MCF 10A (cell line): ENCODE data around the gene MDM2. TPM values are rescaled to one million over a fixed set of nuclear protein-coding genes. Genes with fewer than 3 reads are reported as not detected.

Source experiments
- BruUV-seq: library from RNA; stranded (reverse); fragments of 400-500 nt; replicated peaks from 2 replicates; lab custom pipeline; 2021; lab: Mats Ljungman, UMichigan
- CTCF ChIA-PET: fragments of 300-600 bp; sonication (Branson Sonifier 250); formaldehyde crosslinking; extraction: SDS; loops from one replicate; lab custom pipeline; 2021; ENCODE audit warnings: antibody characterized with exemption, inconsistent platforms; lab: Yijun Ruan, JAX
- POLR2A ChIA-PET: fragments of 300-600, 350-650 bp; sonication (Branson Sonifier 250); formaldehyde crosslinking; extraction: SDS; loops from one replicate; lab custom pipeline; 2020; ENCODE audit warnings: antibody characterized with exemption, inconsistent platforms; lab: Yijun Ruan, JAX
- DNase-seq: peaks from one replicate; pipeline ENCODE4 v3.0.0-alpha.2; 2018; ENCODE audit not compliant: unreplicated experiment
- H3K27ac Mint-ChIP-seq: one replicate; pipeline ENCODE4 v1.8.0; 2022; ENCODE audit warnings: mild to moderate bottlenecking, low read depth, mixed read lengths; ENCODE audit not compliant: unreplicated experiment
- H3K27me3 Mint-ChIP-seq: one replicate; pipeline ENCODE4 v1.8.0; 2022; ENCODE audit warnings: mixed read lengths; ENCODE audit not compliant: insufficient read depth, unreplicated experiment
- H3K36me3 Mint-ChIP-seq: one replicate; pipeline ENCODE4 v1.8.0; 2022; ENCODE audit warnings: mild to moderate bottlenecking, moderate library complexity, mixed read lengths; ENCODE audit not compliant: insufficient read depth, unreplicated experiment
- H3K4me1 Mint-ChIP-seq: one replicate; pipeline ENCODE4 v1.8.0; 2022; ENCODE audit warnings: mixed read lengths; ENCODE audit not compliant: insufficient read depth, unreplicated experiment
- H3K4me3 Mint-ChIP-seq: one replicate; pipeline ENCODE4 v1.8.0; 2022; ENCODE audit warnings: mild to moderate bottlenecking, moderate library complexity, mixed read lengths; ENCODE audit not compliant: unreplicated experiment
- H3K9me3 Mint-ChIP-seq: one replicate; pipeline ENCODE4 v1.8.0; 2022; ENCODE audit warnings: mixed read lengths; ENCODE audit not compliant: unreplicated experiment
- CTCF ChIP-seq: fragments of 200-600 bp; IDR thresholded peaks from one replicate; pipeline ENCODE4 v1.8.0; 2022; ENCODE audit warnings: antibody characterized with exemption, mild to moderate bottlenecking; ENCODE audit not compliant: unreplicated experiment
- intact Hi-C: fragments of 100-400 bp; cut with micrococcal nuclease; formaldehyde crosslinking; loops from 2 replicates; pipeline ENCODE4 v1.14.1; 2022
- total RNA-seq: library from RNA; stranded (reverse); gene quantifications from 2 replicates; pipeline ENCODE4 v1.2.3, GENCODE V29; 2022

MDM2 gene
- total RNA-seq, 1 experiment from 2014 or later = 383 TPM

DNA sequence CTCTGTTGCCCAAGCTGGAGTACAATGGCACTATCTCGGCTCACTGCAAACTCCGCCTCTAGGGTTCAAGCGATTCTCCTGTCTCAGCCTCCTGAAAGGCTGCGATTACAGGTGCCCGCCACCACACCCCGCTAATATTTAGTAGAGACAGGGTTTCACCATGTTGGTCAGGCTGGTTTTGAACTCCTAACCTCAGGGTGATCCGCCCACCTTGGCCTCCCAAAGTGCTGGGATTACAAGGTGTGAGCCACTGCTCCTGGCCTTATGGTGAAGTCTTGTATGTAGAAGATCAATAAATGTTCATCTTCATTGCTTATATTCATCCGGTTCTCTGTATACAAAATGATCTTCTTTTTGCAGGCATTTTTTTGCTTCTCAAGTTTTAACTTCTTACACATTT is 47.8 kb downstream of the MDM2 start:
- Mint-ChIP-seq H3K9me3 (no peaks in the 10 kb centered on the region), H3K27ac (no peak overlapping the region), H3K4me3 (no peak overlapping the region), H3K27me3 (no peaks in the 10 kb centered on the region), H3K36me3 (peaks cover 61% of the 10 kb centered on the region), H3K4me1 (no peaks in the 10 kb centered on the region)
- ChIA-PET POLR2A (interaction anchor here (0.6 kb wide), 1 partner anchor 243 kb away, joined by 5 read pairs; no protein-coding TSS in a partner anchor), CTCF (no interaction called here)
- no peak for TF ChIP-seq CTCF
- DNase-seq = no peak
- BruUV-seq = no TSS peak
- intact Hi-C loops = no loop called here

- intact Hi-C loops = no loop called here
- H3K4me1 Mint-ChIP-seq = no peaks in the 10 kb centered on the region
- H3K9me3 Mint-ChIP-seq = no peaks in the 10 kb centered on the region
- H3K27ac Mint-ChIP-seq = no peak overlapping the region
- no peak for TF ChIP-seq CTCF
- no peak for DNase-seq
- H3K4me3 Mint-ChIP-seq = no peak overlapping the region
- no TSS peak for BruUV-seq
- no peaks in the 10 kb centered on the region for H3K27me3 Mint-ChIP-seq
- POLR2A ChIA-PET = interaction anchor here (0.8 kb wide), 1 partner anchor 208 kb away, joined by 3 read pairs; no protein-coding TSS in a partner anchor
- H3K36me3 Mint-ChIP-seq = peaks cover 62% of the 10 kb centered on the region
- CTCF ChIA-PET = no interaction called here
Measured at GRCh38 chr12:68856510-68856909, 48.5 kb downstream of the MDM2 start.

DNA sequence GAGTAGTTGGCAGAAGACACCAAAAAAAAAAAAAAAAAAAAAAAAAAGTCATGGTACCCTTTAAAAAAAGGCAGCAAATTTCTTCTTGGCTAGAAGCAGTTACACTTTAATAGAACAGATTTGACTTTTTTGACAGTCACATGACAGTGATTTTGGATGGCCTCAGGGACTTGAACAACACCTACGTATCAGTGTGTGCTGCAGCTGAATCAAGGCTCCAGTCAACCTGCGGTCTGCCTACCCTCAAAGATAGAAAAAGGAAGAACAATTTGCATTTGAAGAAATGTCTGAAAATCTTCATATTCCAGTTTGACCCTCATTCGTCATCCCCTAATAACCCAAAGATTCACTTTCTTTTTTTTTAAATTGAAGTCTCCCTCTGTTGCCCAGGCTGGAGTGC is 53.9 kb downstream of the MDM2 start:
- Mint-ChIP-seq H3K4me1 (no peaks in the 10 kb centered on the region), H3K9me3 (no peaks in the 10 kb centered on the region), H3K4me3 (no peak overlapping the region), H3K36me3 (peaks cover 32% of the 10 kb centered on the region), H3K27me3 (no peaks in the 10 kb centered on the region), H3K27ac (no peak overlapping the region)
- CTCF ChIA-PET = interaction anchor here (0.5 to 1.9 kb wide), 3 partner anchors 64 to 1289 kb away, joined by 3 to 5 read pairs (median 4); no protein-coding TSS in a partner anchor
- no peak for DNase-seq
- intact Hi-C loops = loop anchor here (5.0 kb wide), 1 partner anchor 390 kb away; no protein-coding TSS in a partner anchor
- TF ChIP-seq CTCF = no peak
- no TSS peak for BruUV-seq
- POLR2A ChIA-PET = no interaction called here

DNA sequence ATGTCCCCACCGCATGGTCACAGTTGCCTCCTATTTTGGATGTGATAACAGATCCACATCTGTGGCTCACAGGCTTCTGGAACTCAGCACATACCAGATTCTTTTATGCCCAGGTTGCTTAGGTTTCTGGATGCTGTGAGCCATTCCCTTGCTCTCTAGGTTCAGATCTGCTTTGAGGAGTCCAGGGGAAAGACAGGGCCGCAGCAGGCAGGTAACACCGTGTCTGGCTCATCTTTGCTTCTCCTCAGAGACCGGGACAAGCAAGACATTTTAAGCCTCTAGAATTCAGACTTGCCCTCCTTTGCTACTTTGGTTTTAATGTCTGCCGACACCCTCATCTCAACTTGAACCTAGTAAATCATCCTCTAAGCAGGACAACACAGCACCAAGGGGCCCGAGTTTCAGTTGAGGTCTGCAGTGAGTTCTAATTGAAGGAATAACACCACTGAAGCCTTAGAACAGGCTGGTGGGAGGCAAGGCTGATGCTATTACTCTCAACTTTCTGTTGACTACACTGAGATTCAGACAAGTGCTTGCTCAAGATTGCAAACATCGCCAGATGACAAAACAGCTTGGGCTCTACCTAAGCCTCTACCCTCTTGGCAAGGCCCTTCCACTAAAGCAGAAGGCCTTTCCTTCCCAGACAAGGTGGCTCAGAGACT is 55.3 kb downstream of the MDM2 start:
- Mint-ChIP-seq H3K36me3 (peaks cover 25% of the 10 kb centered on the region), H3K4me3 (no peak overlapping the region), H3K4me1 (no peaks in the 10 kb centered on the region), H3K27me3 (no peaks in the 10 kb centered on the region), H3K9me3 (no peaks in the 10 kb centered on the region), H3K27ac (no peak overlapping the region)
- ChIA-PET POLR2A (interaction anchor here (0.5 kb wide), 1 partner anchor 162 kb away, joined by 3 read pairs; no protein-coding TSS in a partner anchor), CTCF (interaction anchor here (0.6 to 1.9 kb wide), 4 partner anchors 180 to 323 kb away, joined by 3 to 5 read pairs (median 3); no protein-coding TSS in a partner anchor)
- no peak for DNase-seq
- no TSS peak for BruUV-seq
- intact Hi-C loops = loop anchor here (5.0 kb wide), 1 partner anchor 389 kb away; no protein-coding TSS in a partner anchor
- no peak for TF ChIP-seq CTCF
